Measurements from ENCODE around the gene TMPRSS13.
A peak's percentile ranks its signal among the peaks of the same experiment; 100 is the strongest.
"Not testable (repeated sequence)": the region's sequence is repeated elsewhere in the genome, so short reads cannot be mapped to it uniquely, and the experiment has no call there.

TMPRSS13 gene

GRCh38 chr11:117929142-117929915, at the start of gene TMPRSS13:
Gene TMPRSS13, minus strand, starts transcription at chr11:117929402. Its CDS starts 95 bp downstream, at chr11:117929307.
- H3K27ac ChIP-seq: peak within 1 kb of the TSS in 20 of 21 experiments; percentile 26 to 87 (median 72)
- H3K4me3 ChIP-seq: peak within 1 kb of the TSS; percentile 18 to 34 (median 27)

DNA sequence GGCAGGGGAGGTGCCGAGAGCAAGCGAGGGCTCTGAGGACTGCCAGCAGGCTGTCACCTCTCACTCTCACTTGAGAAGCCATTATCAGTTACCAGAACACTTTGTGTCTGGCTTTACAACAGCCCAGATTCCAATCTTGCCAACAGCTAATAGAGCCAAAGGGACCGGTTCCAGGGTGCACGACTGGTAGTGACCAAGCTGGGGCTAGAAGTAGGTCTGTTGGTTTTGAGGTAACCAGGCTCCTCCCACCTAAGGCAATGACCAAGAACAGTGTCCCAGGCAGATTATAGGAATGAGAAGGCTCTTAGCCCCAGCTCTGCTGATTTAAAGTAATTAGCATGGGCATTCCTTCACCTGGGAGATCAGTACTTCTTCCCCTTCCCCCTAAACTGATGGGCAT, 49.8 kb upstream of the TMPRSS13 start:
- no peak overlapping the region for H3K4me3 ChIP-seq
- H3K27ac ChIP-seq: peak overlapping the region in 12 of 21 experiments; percentile 1 to 84 (median 72)

- H3K4me3 ChIP-seq: not testable (repeated sequence)
- peak overlapping the region in 6 of 21 experiments; percentile 1 to 84 (median 75) for H3K27ac ChIP-seq
These were observed 49.2 kb upstream of the TMPRSS13 start for GRCh38 chr11:117978291-117978910.

- H3K4me3 ChIP-seq: not testable (repeated sequence)
- peak overlapping the region in 4 of 21 experiments; percentile 11 to 84 (median 17) for H3K27ac ChIP-seq
These were observed 48.5 kb upstream of the TMPRSS13 start for GRCh38 chr11:117977612-117978264.

- H3K27ac ChIP-seq: peak overlapping the region in 6 of 21 experiments; percentile 11 to 84 (median 36)
These were observed 47.8 kb upstream of the TMPRSS13 start for GRCh38 chr11:117977029-117977428.

GRCh38 chr11:117976445-117976844, 47.2 kb upstream of the TMPRSS13 start:
- Histone ChIP-seq H3K4me3 (no peak overlapping the region), H3K27ac (peak overlapping the region in 7 of 21 experiments; percentile 5 to 60 (median 34))

More at GRCh38 chr11:117977029-117977428, 47.8 kb upstream of the TMPRSS13 start:
- no peak overlapping the region for H3K4me3 ChIP-seq

DNA sequence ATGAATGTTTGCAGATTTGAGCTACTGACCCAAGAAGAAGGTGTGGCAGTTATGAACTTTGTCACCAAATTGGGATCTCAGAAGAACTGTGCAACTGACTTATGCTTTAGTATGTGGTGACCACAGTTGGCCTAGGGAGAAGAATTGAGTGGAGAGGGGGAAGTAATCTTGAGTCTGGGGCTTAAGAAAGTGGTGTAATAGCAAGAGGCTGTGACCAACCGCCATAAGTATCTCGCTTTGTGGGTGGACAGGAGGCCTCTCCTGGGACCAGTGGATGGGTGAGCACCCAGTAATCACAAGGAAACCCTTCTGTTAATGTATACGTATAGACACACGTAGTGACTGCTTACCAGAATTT, 44.3 kb upstream of the TMPRSS13 start:
- Histone ChIP-seq H3K4me3 (no peak overlapping the region), H3K27ac (peak overlapping the region in 3 of 21 experiments; percentile 12 to 80 (median 61))

- H3K27ac ChIP-seq: peak overlapping the region in 3 of 21 experiments; percentile 12 to 80 (median 61)
- H3K4me3 ChIP-seq: no peak overlapping the region
These were observed 43.7 kb upstream of the TMPRSS13 start for GRCh38 chr11:117972629-117973502.

DNA sequence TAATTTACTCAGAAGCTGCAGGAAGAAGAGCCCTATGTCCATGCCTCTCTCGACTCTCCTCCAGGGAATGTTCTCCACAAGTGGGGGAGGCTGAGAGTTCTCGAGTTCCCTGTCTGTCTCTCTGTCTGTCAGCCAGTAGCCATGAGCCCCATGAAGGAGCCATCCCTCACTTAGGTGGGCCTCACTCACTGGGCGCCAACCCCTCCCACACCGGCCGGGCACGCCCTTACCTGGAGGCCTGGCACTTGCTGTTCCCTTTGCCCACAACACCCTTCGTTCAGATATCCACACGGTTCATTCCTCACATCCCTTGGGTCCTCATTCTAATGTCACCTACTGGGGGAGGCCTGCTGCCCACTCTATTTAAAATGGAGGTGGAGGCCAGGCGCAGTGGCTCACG, 42.8 kb upstream of the TMPRSS13 start:
- Histone ChIP-seq H3K27ac (no peak overlapping the region), H3K4me3 (no peak overlapping the region)

DNA sequence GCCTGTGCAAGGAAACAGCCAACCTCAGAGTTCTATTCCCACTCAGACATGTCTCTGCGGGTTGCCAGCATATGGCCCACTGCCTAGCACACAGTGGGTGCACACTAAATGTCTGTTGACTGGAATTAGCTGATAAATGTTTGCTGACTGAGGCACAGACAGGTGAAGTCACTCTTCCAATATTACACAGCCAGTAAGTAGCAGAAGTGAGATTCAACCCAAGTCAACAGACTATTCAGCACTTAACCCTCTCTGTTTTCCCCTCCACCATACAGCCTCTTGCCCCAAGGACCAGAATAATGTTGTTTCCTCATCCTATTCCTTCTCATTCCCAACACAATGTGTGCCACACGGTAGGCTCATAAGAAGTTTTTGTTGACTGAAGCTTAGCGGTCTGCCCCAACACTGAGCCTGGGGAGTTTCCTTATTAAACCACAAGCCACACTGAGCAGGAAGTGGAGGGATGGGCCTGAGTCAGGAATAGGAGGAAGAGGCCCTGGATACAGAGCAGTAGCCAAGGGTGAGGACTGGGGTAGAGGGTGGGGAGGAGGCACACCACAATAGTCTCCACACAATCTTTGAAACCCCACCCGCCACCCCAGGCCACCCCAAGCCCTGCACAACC, 41.3 kb upstream of the TMPRSS13 start:
- Histone ChIP-seq H3K4me3 (no peak overlapping the region), H3K27ac (peak overlapping the region in 6 of 21 experiments; percentile 0 to 79 (median 40))

- peak overlapping the region in 2 of 21 experiments; percentile 0 to 79 for H3K27ac ChIP-seq
- no peak overlapping the region for H3K4me3 ChIP-seq
These were observed 40.2 kb upstream of the TMPRSS13 start for GRCh38 chr11:117969160-117969991.

- H3K4me3 ChIP-seq: no peak overlapping the region
- H3K27ac ChIP-seq: no peak overlapping the region
These were observed 37.7 kb upstream of the TMPRSS13 start for GRCh38 chr11:117966908-117967307.

DNA sequence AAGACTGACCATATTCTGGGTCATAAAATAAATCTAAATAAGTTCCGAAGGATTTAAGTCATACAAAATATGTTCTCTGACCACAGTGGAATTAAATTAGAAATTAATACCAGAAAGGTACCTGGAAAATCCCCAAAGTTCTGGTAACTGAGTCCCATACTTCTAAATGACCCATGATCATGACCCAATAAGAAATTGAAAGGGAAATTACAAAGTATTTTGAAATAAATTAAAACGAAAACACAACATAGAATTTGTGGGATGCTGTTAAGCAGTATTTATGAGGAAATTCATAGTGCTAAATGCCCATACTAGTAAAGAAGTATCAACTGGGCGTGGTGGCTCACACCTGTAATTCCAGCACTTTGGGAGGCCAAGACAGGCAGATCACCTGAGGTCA, 33.6 kb upstream of the TMPRSS13 start:
- Histone ChIP-seq H3K27ac (no peak overlapping the region), H3K4me3 (no peak overlapping the region)

- Histone ChIP-seq H3K27ac (no peak overlapping the region), H3K4me3 (no peak overlapping the region)
These were observed 32.7 kb upstream of the TMPRSS13 start for GRCh38 chr11:117961896-117962295.

GRCh38 chr11:117960406-117960805, 31.2 kb upstream of the TMPRSS13 start:
- no peak overlapping the region for H3K4me3 ChIP-seq
- H3K27ac ChIP-seq: peak overlapping the region in 3 of 21 experiments; percentile 11 to 63 (median 23)

DNA sequence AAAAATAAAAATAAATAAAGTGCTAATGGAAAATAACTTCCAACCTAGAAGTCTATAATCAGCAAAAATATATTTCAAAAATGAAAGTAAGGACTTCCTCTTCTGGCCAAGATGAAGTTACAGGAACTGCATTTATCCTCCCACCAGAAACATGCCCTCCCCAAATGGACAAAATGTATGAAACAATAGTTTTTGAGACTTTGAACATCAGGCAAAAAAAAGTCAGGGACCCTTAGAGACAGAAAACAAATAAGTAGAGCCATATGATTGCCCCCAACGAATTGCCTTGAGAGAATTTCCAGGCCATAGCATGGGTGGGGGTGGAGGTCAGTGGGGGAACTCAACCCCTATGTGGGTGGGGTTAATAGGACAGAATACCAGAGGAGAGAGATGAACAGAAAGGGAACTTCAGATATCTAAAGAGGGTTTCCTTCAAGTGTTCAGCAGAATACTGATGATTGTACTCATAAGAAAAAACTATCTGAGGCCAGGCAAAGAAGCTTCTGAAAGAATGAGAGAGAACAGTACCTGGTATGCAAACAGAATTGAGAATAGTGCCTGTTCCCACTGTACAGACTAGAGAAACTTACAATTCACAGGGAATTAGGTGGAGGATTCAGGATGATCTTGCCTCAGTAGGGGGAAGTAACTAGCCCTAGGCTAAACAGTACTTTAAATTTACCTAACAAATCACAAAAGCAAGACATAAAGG, 30.4 kb upstream of the TMPRSS13 start:
- Histone ChIP-seq H3K27ac (peak overlapping the region in 4 of 21 experiments; percentile 11 to 63 (median 26)), H3K4me3 (no peak overlapping the region)

DNA sequence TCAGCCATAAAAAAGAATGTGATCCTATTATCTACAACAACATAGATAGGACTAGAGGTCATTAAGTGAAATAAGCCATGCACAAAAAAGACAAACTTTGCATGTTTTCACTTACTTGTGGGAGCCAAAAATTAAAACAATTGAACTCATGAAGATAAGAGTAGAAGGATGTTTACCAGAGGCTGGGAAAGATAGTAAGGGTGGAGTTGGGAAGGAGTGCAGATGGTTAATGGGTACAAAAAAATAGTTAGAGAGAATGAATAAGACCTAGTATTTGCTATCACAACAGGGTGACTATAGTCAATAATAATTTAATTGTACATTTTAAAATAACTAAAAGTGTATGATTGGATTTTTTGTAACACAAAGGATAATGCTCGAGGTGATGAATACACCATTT, 29.7 kb upstream of the TMPRSS13 start:
- Histone ChIP-seq H3K27ac (peak overlapping the region in 1 of 21 experiments; percentile 23), H3K4me3 (no peak overlapping the region)
